Endometrium (tissue), 2 donors: Measurements from ENCODE around the gene CTTNBP2.

Source experiments
- FAIRE-seq: peaks from 2 replicates; lab custom pipeline; 2012; peaks lifted over from hg19 to GRCh38; lab: Jason Lieb, UNC
- donor health status: control.
- donor health status: control.

CTTNBP2 gene

GRCh38 chr7:117873310-117874190, at the start of gene CTTNBP2:
CTTNBP2 (minus strand) TSS chr7:117873441; CDS start chr7:117873415, 26 bp downstream.
- no peak for FAIRE-seq

GRCh38 chr7:117916309-117916708, 43.1 kb upstream of the CTTNBP2 start:
- no peak for FAIRE-seq

- no peak for FAIRE-seq
These were observed 39.2 kb upstream of the CTTNBP2 start for GRCh38 chr7:117912421-117912820.

GRCh38 chr7:117908031-117908795, 35.0 kb upstream of the CTTNBP2 start:
- FAIRE-seq, result no peak

GRCh38 chr7:117907049-117907640, 33.9 kb upstream of the CTTNBP2 start:
- FAIRE-seq, result no peak

- FAIRE-seq, result no peak
These were observed 29.2 kb upstream of the CTTNBP2 start for GRCh38 chr7:117902314-117902889.

GRCh38 chr7:117901089-117901797, 28.0 kb upstream of the CTTNBP2 start:
- no peak for FAIRE-seq

- FAIRE-seq, result no peak
These were observed 23.1 kb upstream of the CTTNBP2 start for GRCh38 chr7:117896339-117896738.

GRCh38 chr7:117895276-117895675, 22.0 kb upstream of the CTTNBP2 start:
- FAIRE-seq, result no peak

GRCh38 chr7:117894037-117894436, 20.8 kb upstream of the CTTNBP2 start:
- FAIRE-seq, result no peak

- no peak for FAIRE-seq
These were observed 19.6 kb upstream of the CTTNBP2 start for GRCh38 chr7:117892821-117893220.

GRCh38 chr7:117889611-117890010, 16.4 kb upstream of the CTTNBP2 start:
- no peak for FAIRE-seq

- FAIRE-seq, result no peak
These were observed 15.4 kb upstream of the CTTNBP2 start for GRCh38 chr7:117888627-117889026.

- no peak for FAIRE-seq
These were observed 9.4 kb upstream of the CTTNBP2 start for GRCh38 chr7:117882594-117882993.

GRCh38 chr7:117876761-117877160, 3.5 kb upstream of the CTTNBP2 start:
- FAIRE-seq, result no peak

- FAIRE-seq, result no peak
These were observed 2.3 kb upstream of the CTTNBP2 start for GRCh38 chr7:117875566-117875965.

GRCh38 chr7:117874191-117874700, 1.0 kb upstream of the CTTNBP2 start:
- FAIRE-seq, result no peak

GRCh38 chr7:117872561-117873309, 506 bp downstream of the CTTNBP2 start:
- no peak for FAIRE-seq

GRCh38 chr7:117871778-117872538, 1.3 kb downstream of the CTTNBP2 start:
- no peak for FAIRE-seq

GRCh38 chr7:117871401-117871777, 1.9 kb downstream of the CTTNBP2 start:
- FAIRE-seq, result no peak
